ENCODE results near the gene NEIL3. TPM values are rescaled to one million over a fixed set of nuclear protein-coding genes. Genes with fewer than 3 reads are reported as not detected.

The NEIL3 gene
- total RNA-seq, 1 experiment from 2014 or later, result 6.3 TPM

DNA sequence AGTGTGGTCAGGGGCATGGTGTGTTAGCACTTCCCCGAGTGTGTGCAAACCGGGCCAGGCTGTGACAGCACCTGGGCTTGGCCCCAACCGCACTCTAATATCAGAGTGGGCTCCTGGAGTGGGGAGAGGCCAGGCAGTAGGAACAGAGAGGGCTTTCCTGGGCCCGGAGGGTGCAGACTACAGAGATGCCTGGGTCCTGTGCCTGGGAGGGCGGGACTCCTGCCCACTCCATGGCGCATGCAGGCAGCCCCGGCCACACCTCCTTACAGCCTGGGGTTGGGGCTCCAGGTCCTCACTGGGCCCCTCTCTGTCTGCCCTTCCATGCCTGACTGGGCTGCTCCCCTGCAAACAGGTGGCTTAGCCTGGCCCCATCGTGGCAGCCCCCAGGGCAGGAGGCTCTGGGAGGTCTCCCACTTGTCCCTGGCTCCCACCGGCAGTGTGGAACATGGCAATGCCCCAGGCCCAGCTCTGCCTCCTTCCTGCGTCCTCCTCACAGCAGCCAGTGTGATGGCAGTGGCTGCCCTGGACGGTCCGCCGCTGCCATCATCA lies 72.2 kb downstream of the NEIL3 start:
- H2BK20ac ChIP-seq (ENCODE audit: low read depth, low read length, poor library complexity, severe bottlenecking), result no peak overlapping the region
- Mint-ChIP-seq H3K9me3 (peaks cover 3 to 7% of the 10 kb centered on the region in 2 experiments; a peak in 2 of 5 replicates), H3K4me1 (no peaks in the 10 kb centered on the region), H3K36me3 (ENCODE audit: insufficient read depth in 1 of 3, low read depth in 3 of 3) (peaks cover 2 to 4% (median 3%) of the 10 kb centered on the region in 3 experiments; a peak in 5 of 7 replicates), H3K27ac (no peak overlapping the region), H3K4me3 (no peak overlapping the region), H3K27me3 (ENCODE audit: low read depth) (no peaks in the 10 kb centered on the region)
- H3K14ac ChIP-seq (ENCODE audit: insufficient read depth, low read length), result no peak overlapping the region
- H3K4me1 ChIP-seq (ENCODE audit: insufficient read depth, low read length), result no peaks in the 10 kb centered on the region
- DNase-seq, result peak; percentile 31
- no peak overlapping the region for H2AK5ac ChIP-seq (ENCODE audit: insufficient read length, low read length)
- H4K5ac ChIP-seq (ENCODE audit: insufficient read length, low read depth, low read length), result no peak overlapping the region
- H3K9me3 ChIP-seq (ENCODE audit: control insufficient read depth, low read depth, low read length), result no peaks in the 10 kb centered on the region
- WGBS (ENCODE audit: extremely low coverage, insufficient read length, low lambda C conversion rate), result no CpG with 5 or more reads among the region's 13 CpGs
- no peak overlapping the region for H3K9ac ChIP-seq (ENCODE audit: extremely low read depth, insufficient read length, low read length)
- no peak overlapping the region for H4K91ac ChIP-seq (ENCODE audit: insufficient read length, low read depth, low read length)
- no peaks in the 10 kb centered on the region for H3K27me3 ChIP-seq (ENCODE audit: insufficient read depth, low read length)
- no peak overlapping the region for H3K23ac ChIP-seq (ENCODE audit: insufficient read length, low read depth, low read length)
- H4K20me1 ChIP-seq (ENCODE audit: control insufficient read depth, insufficient read depth, insufficient read length), result no peaks in the 10 kb centered on the region
- H2BK15ac ChIP-seq (ENCODE audit: low read depth, low read length), result no peak overlapping the region
- TF ChIP-seq, protein P1, sequence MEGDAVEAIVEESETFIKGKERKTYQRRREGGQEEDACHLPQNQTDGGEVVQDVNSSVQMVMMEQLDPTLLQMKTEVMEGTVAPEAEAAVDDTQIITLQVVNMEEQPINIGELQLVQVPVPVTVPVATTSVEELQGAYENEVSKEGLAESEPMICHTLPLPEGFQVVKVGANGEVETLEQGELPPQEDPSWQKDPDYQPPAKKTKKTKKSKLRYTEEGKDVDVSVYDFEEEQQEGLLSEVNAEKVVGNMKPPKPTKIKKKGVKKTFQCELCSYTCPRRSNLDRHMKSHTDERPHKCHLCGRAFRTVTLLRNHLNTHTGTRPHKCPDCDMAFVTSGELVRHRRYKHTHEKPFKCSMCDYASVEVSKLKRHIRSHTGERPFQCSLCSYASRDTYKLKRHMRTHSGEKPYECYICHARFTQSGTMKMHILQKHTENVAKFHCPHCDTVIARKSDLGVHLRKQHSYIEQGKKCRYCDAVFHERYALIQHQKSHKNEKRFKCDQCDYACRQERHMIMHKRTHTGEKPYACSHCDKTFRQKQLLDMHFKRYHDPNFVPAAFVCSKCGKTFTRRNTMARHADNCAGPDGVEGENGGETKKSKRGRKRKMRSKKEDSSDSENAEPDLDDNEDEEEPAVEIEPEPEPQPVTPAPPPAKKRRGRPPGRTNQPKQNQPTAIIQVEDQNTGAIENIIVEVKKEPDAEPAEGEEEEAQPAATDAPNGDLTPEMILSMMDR (conservative IDR thresholded peaks at IDR 0.05), result no peak
- H2BK5ac ChIP-seq (ENCODE audit: insufficient read length, low read length), result no peak overlapping the region
- no peaks in the 10 kb centered on the region for H3K79me2 ChIP-seq (ENCODE audit: insufficient read depth, low read length)
- no peak overlapping the region for H3T11ph ChIP-seq (ENCODE audit: low read length)
- no peak overlapping the region for H3K56ac ChIP-seq (ENCODE audit: insufficient read length, low read depth, low read length)
- no peak overlapping the region for H3K4me2 ChIP-seq (ENCODE audit: insufficient read depth, insufficient read length, low read length)
- no peak overlapping the region for H2BK12ac ChIP-seq (ENCODE audit: insufficient read length, low read depth, low read length)
- no peaks in the 10 kb centered on the region for H3K23me2 ChIP-seq (ENCODE audit: insufficient read length, low read depth, low read length, poor library complexity, severe bottlenecking)
- no peak overlapping the region for H2BK120ac ChIP-seq (ENCODE audit: low read depth, low read length, poor library complexity, severe bottlenecking)
- no peak overlapping the region for H3K4ac ChIP-seq (ENCODE audit: low read depth, low read length)
- H3K27ac ChIP-seq (ENCODE audit: insufficient read length, low read depth, low read length), result no peak overlapping the region
- no peak overlapping the region for H3K18ac ChIP-seq (ENCODE audit: insufficient read length, low read depth, low read length)
- no peak overlapping the region for H2AFZ ChIP-seq (ENCODE audit: low read length)
- no peaks in the 10 kb centered on the region for H3K79me1 ChIP-seq (ENCODE audit: insufficient read depth, low read depth, low read length, poor library complexity, severe bottlenecking)
- no peak overlapping the region for H4K8ac ChIP-seq (replicated peaks; ENCODE audit: insufficient read length, low read depth, low read length)

Data from H9 (cell line).